Activated gamma-delta T cell treated with anti-CD3 and anti-CD28 coated beads, Interleukin-2, amount 50 U/mL, for 16 hours (primary cell): ENCODE measurements around the gene GNG7.
A peak's percentile ranks its signal among the peaks of the same experiment; 100 is the strongest.
"Not testable (repeated sequence)": the region's sequence is repeated elsewhere in the genome, so short reads cannot be mapped to it uniquely, and the experiment has no call there.

Source experiments
- DNase-seq: peaks from one replicate; pipeline ENCODE4 v3.0.0-alpha.2; 2020; ENCODE audit warnings: low read depth

The GNG7 gene

DNA sequence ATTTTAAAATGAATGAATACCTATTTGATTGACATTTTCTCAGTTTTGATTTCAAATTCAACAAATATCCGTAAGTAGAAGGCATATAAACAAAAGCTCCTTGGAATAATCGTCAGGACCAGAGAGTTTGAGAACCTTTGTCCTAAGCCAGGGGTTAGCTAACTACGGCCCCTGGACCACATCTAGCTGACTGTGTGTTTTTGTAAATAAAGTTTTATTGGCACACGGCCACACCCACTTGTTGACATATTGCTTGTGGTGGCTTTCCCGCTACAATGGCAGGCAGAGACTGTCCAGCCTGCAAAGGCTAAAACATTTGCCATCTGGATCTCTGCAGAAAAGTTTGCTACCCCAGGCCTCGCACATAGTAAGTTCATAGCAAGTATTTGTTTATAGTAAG lies 83.4 kb downstream of the GNG7 start:
- no peak for DNase-seq

DNA sequence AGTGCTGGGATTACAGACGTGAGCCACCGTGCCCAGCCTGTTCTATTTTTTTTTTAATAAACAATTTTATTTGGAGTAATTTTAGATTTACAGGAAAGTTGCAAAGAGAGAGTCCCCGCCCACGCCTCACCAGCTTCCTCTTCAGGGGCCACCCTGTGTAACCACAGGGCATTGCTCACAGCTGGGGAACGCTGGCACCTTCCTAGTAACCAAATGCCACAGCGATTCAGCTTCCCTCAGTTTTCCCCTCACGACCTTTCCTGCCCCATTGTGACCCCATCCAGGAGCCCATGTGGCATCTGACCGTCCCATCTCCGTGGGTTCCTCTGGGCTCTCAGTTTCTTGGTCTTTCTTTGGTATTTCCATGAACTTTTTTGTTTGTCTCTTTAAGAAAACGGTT lies 83.9 kb downstream of the GNG7 start:
- DNase-seq: peak; percentile 69

DNA sequence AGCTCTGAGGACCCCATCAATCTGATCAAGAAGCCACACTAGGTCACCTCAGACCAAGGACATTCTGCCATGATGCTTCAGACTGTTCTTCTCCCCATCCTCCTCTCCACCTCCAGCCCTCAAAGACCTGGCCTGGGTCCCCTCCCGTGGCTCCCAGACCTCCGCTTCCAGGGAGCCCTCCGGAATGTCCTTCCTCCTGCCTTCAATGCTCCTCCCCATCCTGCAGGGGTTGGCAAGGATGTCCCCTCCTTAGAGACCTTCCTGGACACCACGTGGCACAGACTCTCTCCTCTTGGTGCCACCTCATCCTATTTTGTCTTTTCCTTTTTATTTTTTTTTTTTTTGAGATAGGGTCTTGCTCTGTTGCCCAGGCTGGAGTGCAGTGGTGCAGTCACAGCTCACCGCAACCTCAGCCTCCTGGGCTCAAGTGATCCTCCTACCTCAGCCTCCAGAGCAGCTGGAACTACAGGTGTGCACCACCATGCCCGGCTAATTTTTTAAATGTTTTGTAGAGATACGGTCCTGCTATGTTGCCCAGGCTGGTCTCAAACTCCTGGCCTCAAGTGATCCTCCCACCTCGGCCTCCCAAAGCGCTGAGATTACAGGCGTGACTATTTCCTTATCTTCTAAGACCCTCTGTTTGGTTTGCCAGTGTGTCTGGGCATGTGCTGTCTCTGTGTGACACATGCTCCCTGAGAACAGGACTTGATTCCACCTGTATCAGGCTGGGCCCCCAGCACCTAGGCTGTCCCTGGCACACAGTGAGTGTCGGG lies 84.9 kb downstream of the GNG7 start:
- no peak for DNase-seq

DNA sequence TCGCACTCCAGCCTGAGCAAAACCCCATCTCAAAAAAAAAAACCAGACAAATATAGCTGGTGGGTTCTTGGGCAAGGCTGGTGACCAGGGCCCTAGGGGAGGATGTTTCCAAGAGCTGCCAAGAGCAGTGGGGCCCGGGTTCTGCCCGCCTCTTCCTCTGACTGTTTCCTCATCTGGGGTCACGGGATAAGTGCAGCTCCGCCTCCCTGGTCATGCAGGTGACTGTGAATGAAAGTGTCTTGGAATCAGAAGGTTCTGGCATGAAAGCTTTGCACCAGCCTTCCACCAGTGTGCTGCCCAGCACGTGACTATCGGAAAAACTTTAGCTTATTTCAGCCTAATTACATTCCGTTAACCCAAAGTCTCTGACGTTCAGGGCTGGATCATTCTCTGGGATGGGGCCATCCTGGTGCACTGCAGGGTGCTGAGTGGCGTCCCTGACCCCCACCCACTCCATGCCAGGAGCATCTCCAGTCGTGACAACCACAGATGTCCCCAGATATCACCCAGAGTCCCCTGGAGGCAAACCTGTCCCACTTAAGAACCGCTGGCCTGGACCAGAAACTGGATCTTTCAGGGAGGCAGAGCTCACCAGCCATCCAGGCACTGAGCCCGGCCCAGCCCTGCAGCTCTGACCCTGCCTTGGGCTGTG lies 85.6 kb downstream of the GNG7 start:
- DNase-seq: no peak

DNA sequence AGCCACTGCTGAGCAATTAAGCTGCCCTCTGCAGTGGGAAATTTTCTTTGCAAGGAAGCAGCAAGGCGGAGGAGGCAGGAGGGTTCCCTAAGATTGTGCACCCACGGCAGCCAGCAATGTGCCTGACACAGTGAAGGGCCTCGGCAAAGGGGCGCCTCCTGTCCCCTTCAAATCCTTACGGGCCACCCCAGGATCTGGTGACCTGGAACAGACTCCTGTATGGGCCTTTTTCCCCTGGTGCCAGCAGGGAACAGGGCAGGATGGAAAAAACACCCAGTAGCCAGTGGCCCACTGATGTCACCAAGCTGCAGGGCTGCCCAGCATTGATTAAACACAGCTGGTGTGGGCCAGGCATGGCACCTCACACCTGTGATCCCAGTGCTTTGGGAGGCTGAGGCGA lies 86.7 kb downstream of the GNG7 start:
- DNase-seq: no peak

DNA sequence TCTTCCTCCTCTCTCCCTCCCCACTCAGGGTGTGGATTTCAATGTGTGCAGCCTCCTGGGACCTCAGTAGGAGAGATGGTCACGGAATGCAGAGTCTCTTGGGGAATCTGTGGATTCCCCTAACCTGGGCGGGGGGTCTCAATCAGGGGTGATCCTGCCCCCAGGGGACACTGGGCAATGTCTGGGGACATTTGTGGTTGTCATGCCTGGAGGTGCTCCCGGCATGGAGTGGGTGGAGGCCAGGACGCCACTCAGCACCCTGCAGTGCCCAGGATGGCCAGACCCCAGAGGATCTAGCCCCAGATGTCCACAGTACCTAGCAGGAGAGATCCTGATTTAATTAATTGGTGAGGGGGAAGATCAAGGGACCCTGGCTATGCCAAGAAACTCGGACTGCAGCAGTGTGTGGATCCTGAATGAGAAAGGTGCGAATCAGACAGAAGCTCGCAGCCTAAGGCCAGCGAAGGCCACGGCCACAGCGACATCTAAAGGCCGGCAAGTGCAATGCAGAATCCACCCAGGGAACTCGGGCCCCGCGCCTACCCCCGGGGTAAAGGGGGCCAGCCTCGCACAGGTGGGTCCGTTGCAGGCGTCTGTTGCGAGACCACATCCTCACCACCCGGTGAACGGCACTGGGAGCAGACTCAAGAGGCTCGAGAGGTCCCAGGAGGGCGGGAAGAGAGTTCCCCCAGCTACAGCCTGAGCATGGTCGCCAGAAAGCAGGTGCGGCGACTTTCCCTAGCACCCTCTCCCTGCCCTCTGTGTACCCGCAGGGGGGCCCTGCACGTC lies 88.8 kb downstream of the GNG7 start:
- peak; percentile 51 for DNase-seq

DNA sequence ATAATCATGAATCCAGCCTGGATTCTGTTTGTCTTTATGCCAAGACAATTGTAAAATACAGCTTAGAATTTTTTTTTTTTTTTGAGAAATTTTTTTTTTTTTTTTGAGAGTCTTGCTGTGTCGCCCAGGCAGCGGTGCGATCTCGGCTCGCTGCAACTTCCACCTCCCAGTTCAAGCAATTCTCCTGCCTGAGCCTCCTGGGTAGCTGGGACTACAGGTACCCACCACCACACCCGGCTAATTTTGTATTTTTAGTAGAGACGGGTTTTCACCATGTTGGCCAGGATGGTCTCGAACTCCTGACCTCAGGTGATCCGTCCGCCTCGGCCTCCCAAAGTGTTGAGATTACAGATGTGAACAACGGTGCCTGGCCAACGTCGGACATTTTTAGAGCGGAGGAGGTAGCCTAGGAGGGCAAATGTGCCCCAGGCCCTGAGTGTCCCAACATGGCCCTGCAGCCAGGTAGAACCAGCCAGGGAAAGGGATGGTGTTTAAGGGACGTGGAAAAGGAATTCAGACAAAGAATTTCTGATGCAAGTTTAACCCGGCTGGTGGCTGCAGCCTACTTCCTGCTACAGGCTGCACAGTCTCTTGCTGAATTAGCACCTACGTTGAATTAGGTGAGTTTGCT lies 89.8 kb downstream of the GNG7 start:
- no peak for DNase-seq

DNA sequence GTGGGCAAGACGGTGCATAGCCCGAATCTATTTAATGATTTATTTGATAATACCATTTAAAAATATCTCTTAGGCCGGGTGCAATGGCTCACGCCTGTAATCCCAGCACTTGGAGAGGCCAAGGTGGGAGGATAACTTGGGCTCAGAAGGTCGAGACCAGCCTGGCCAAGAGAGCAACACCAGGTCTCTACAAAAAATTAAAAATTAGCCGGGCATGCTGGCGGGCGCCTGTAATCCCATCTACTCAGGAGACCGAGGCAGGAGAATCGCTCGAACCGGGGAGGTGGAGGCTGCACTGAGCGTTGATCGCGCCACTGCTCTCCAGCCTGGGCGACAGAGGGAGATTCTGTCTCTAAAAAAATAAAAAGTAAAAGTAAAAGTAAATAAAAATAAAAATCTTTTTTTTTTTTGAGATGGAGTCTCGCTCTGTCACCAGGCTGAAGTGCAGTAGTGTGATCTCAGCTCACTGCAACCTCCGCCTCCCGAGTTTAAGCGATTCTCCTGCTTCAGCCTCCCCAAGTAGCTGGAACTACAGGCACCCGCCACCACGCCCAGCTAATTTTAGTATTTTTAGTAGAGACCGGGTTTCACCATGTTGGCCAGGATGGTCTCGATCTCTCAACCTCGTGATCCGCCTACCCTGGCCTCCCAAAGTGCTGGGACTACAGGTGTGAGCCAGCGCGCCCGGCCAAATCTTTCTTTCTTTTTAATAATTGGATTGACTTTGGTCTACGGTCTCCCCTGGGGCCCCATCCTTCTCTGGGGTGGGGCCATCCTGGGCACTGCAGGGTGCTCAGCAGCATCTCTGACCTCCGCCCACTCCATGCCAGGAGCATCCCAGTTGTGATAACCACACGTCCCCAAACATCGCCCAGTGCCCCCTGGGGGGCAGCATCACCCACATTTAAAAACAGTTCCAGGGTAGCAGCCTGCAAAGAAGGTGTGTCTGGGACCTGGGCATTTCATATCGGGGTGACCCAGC lies 90.7 kb downstream of the GNG7 start:
- DNase-seq: no peak

DNA sequence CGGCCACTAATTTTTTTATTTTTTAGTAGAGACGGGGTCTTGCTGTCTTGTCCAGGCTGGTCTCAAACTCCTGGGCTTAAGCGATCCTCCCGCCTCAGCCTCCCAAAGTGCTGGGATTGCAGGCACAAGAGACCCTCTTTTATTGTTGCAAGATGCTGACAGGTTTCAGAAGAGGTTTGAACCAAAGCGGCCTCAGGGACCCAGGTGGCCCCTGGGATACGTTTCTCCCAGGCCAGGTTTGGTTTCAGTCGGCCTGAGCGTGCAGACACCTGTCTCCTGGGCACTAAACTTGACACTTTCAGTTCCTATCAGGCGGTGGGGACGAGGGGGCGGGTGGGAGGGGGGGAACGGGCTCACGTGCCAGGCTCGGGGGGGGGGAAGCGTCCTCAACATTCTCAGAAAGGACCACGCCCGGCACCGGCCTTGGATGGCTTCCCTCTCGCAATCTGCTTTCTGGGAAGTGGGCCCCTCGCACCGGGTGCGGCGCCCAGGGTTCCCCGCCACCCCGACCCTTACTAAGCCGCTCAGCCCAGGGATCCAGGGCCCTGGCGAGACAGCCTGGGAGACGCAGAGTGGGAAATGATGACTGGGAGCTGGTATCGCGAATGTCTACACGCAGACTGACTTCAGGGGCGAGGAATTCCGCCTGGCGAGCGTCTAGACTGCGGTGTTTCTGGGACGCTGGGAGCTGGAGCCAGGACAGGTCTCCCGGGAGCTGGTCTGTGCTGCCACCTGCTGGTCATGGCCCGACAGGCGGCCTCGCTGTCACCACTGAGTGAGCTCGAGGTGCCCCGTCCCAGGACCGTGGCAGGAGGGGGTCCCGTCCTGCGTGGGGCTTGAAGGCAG lies 91.6 kb downstream of the GNG7 start:
- peak; percentile 83 for DNase-seq

DNA sequence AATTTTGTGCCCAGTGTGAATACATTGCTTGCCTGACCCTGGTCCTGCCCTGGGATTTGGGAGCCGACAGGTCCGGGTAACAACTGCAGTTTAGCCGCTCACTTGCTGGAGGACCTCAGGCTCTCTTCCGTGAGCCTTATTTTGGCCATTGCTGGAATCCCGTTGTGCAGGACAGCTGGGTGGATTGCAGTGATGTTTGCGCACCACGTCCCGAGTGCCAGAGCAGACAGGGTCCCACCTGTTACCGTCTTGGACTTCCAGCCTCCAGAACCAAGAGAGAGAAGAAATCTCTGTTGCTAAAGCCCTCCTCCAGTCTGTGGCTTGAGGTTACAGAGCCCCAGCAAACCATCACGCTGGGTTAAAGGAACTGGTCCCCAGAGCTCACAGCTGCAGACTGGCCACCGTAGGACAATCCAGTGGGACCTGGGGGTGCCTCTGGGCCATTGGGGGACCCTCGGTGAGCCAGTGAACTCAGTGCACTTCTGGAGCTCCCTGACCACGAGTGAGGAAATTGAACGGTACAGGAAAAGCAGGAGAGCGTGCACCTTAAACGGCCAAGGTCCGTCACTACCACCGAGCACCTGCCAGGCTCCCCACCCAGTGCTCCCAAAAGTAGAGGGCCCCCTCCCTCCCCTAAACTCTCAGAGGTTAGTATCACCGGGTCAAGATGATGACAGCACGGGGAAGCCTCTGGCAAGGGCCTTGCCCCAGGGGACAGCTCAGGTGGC lies 92.9 kb downstream of the GNG7 start:
- no peak for DNase-seq

DNA sequence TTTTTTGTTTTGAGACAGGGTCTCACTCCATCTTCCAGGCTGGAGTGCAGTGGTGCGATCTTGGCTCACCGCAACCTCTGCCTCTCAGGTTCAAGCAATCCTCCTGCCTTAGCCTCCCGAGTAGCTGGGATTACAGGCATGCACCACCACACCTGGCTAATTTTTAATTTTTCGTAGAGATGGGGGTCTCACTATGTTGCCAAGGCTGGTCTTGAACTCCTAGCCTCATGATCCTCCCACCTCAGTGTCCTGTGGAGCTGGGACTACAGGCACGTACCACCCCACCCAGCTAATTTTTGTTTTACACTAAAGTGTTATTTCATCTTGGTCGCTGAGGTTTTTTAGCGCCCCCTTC lies 93.5 kb downstream of the GNG7 start:
- not testable (repeated sequence) for DNase-seq

DNA sequence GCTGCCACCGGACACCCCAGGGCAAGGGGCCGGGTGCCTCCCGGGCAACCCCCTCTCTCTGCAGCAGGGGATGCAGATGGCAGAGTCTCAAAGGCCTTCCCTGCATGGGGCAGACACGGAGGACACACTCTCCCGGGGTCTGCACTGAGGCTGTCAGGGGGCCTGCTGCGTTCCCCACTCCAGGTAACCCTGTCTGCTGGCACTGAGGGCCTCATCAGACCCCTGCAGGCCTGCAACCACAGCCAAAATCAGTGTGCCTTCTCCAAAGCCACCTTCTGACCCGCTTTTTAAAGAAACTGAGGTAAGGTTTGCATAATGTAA lies 93.9 kb downstream of the GNG7 start:
- DNase-seq: no peak

DNA sequence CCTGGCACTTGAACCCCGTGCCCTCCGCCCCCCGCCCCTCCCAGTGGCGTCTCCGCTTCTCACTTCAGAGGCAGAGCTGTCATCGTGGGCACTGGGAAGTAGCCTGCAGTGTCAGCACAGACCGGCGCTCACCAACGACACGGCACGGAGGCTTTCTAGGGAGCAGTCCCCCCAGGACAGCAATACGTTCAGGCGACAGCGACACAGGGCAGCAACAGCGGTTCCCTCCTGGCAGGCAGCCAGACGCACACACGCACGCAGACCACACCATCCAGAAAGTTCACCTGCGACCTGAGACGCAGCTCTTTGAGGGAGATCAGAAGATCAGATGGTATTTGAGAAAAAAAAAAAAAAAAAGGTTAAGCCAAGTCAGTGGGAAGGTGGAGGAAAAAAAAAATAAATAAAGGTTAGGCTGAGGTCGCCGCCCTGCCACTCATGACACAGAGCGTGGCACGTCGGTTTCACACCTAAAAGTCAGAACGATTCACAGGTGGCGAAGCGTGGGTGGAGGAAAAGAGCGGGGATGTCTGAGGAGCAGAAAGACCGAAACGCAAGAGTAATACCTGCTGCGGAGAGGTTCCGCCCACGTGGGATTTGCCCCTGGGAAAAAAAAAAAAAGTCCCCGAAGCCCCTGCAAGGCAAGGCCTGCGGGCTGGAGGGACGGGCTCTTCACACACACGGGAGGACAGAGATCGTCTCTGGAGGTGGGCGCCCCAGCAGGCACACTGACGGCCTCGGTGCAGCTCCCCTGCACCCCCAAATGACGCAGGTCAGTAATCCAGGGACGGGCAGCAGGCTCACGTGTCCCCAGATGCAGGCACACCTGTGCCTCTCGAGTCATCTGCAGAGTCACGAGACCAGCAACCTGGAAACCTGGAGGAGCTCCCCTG lies 94.5 kb downstream of the GNG7 start:
- peak; percentile 85 for DNase-seq

DNA sequence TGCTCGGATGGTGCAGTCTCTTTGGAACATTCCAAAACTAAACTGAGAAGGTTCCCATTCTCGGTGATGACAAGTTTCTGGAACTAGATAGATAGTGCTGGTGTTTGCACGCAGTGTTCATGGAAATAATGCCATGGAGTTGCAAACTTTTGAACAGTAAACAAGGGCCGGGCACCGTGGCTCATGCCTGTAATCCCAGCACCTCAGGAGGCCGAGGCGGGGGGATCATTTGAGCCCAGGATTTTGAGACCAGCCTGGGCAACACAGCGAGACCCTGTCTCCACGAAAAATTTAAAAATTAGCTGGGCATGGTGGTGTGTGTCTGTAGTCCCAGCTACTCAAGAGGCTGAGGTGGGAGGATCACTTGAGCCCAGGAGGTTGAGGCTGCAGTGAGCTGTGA lies 95.7 kb downstream of the GNG7 start:
- not testable (repeated sequence) for DNase-seq

DNA sequence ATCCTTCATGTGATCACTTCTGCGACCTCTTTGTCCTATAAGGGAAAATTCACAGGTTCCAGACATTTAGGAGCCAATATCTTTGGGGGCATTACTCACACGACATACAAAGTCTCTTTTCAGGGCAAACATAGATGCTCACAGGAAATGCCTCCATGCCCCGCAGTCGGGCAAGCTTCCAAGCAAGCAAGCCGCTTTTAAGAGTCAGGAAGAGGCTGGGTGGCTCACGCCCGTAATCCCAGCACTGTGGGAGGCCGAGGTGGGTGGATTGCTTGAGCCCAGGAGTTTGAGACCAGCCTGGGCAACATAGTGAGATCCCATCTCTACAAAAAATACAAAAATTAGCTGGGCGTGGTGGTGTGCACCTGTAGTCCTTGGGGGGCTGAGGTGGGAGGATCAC lies 96.6 kb downstream of the GNG7 start:
- not testable (repeated sequence) for DNase-seq

DNA sequence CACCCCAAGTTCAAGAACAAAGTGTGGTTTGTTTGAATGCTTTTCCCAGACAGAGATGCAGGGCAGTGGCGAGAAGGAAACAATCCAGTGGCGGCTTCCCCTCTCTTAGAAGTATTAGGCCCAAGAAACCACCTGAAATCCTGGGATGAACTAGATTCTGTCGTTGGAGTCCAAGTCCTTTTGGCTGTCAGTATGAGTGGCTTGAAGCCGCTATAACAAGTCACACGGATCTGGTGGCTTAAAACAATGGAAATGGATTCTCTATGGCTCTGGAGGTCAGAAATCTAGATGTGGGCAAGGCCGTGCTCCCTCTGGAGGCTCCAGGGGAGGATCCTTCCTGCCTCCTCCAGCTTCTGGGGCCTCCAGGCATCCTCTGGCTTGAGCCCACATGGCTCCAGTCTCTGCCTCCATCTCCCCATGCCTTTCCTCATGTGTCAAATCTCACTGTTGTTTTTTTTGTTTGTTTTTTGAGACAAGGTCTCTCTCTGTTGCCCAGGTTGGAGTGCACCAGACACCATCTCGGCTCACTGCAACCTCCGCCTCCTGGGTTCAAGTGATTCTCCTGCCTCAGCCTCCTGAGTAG lies 97.7 kb downstream of the GNG7 start:
- no peak for DNase-seq

DNA sequence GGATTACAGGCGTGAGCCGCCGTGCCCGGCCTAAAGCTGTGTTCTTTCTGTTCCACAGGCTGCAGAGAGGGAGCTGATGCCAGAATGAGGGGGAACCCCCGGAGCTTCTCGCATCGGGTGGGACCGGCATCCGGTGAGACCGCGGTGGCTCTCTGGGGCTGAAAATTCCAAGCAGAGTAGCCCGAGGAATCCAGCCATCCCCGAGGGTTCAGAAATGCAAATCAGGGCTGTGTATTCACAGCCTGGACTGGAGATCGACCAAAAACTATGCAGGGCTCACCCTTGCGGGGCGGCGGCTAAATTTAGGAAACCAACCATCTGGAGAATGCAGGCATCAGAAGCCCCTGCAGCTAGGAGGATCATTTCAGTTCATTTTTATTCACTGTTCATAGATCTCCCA lies 99.2 kb downstream of the GNG7 start:
- no peak for DNase-seq

DNA sequence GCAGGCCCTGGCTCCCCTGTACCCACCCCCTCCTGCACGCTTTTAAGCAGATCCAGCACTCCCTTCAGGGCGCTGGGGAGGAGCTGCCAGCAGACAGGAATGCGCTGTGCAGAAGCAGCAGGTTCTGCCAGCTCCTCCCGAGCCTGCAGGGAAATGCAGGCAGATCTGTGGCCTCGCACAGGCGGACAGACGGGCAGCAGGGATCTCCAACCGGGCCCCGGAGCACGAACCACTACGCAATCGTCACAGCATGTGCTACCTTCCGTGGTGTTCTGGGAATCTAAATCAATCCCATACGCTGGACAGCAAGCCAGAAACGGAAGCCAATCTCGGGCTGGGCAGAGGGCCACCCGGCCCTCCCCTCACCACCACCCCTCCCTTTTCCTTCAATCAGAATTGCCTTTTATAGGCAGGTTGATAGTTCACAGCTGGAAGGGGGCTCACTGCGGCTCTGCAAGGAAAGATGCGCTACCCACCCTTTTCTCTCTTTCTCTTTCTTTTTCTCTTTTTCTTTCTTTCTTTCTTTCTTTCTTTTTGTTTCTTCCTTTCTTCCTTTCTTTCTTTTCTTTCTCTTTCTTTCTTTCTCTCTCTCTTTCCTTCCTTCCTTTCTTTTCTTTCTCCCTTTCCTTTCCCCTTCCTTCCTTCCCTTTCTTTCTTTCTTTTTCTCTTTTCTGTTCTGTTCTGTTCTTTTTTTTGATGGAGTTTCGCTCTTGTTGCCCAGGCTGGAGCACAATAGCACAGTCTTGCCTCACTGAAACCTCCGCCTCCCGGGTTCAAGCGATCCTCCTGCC lies 99.9 kb downstream of the GNG7 start:
- no peak for DNase-seq
